GM13977 (cell line): ENCODE results near the gene LAPTM4A.
"Not testable (repeated sequence)": the region's sequence is repeated elsewhere in the genome, so short reads cannot be mapped to it uniquely, and the experiment has no call there.

ENCODE experiments used
- DNase-seq: peaks from one replicate; pipeline ENCODE4 v3.0.0; 2012; ENCODE audit warnings: low spot score
- CTCF ChIP-seq: IDR thresholded peaks from 2 replicates; pipeline ENCODE4 v1.5.1; 2012; ENCODE audit warnings: mild to moderate bottlenecking, control low read depth; ENCODE audit not compliant: insufficient read depth; ENCODE audit errors: extremely low read depth, missing control alignments
- in situ Hi-C: fragments of 300-500 bp; cut with MboI; formaldehyde crosslinking; loops from one replicate; pipeline ENCODE4 v1.12.0; 2022; ENCODE audit warnings: low sequenced_read_pairs, low pct_unique_long_range_greater_than_20kb, mixed read lengths, inconsistent platforms; ENCODE audit not compliant: unreplicated experiment

LAPTM4A gene

GRCh38 chr2:20089715-20090464 is 38.5 kb upstream of the LAPTM4A start:
- DNase-seq, result no peak
- no peak for TF ChIP-seq CTCF
- in situ Hi-C loops, result loop anchor here (10.0 kb wide), 1 partner anchor 75 kb away; the partner anchor contains the start of gene MATN3

- DNase-seq, in situ Hi-C loops: not testable (repeated sequence)
Measured at GRCh38 chr2:20085909-20086308, 34.5 kb upstream of the LAPTM4A start.

GRCh38 chr2:20082812-20083211 is 31.4 kb upstream of the LAPTM4A start:
- in situ Hi-C loops, DNase-seq: not testable (repeated sequence)

- DNase-seq, result no peak
- TF ChIP-seq CTCF, result no peak
- in situ Hi-C loops, result no loop called here
Measured at GRCh38 chr2:20081841-20082240, 30.4 kb upstream of the LAPTM4A start.

GRCh38 chr2:20080839-20081415 is 29.5 kb upstream of the LAPTM4A start:
- no peak for DNase-seq
- in situ Hi-C loops, result no loop called here
- no peak for TF ChIP-seq CTCF

GRCh38 chr2:20080428-20080827 is 29.0 kb upstream of the LAPTM4A start:
- no peak for DNase-seq
- in situ Hi-C loops, result no loop called here
- TF ChIP-seq CTCF, result no peak

GRCh38 chr2:20079546-20080115 is 28.2 kb upstream of the LAPTM4A start:
- no peak for DNase-seq
- in situ Hi-C loops, result no loop called here
- no peak for TF ChIP-seq CTCF
